EL (cell line): ENCODE results near the gene AZU1.
"Not testable (repeated sequence)": the region's sequence is repeated elsewhere in the genome, so short reads cannot be mapped to it uniquely, and the experiment has no call there.

ENCODE experiments used
- DNase-seq: peaks from one replicate; pipeline ENCODE4 v3.0.0-alpha.2; 2016

AZU1 gene

DNA sequence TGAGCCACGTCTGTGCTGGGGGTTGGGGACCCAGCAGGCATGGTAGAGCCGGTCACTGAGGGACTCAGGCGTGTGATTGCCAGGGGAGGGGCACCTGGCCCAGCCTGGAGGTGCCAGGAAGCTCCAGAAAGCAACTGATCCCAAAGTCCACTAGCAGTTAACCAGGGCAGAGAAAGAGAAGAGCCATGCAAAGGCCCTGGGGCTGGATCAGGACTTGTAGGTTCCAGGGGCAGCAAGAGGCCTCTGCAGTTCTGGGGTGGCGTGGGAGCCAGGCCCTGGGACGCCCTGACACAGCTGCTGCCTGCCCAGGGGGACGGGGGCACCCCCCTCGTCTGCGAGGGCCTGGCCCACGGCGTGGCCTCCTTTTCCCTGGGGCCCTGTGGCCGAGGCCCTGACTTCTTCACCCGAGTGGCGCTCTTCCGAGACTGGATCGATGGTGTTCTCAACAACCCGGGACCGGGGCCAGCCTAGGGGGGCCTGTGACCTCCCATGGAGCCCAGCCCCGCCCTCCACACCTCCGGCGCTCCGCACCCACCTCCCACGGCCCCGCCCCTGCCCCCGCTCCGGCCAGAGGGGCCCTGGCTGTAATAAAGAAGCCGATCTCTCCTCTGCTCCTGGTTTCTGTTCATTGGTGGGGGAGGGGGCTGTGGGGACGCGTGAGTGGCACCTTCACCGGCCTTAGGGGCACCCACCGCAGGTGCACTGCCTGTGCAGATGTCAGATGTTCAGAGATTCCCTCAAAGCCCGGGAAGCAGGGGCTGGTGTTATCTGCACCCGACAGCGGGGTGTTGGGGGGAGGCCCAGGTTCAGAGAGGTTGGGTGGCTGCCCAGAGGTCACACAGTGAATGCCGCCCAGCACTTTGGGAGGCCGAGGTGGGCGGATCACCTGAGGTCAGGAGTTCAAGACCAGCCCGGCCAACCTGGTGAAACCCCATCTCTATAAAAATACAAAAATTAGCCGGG is 4.1 kb downstream of the AZU1 start:
- DNase-seq, result no peak

DNA sequence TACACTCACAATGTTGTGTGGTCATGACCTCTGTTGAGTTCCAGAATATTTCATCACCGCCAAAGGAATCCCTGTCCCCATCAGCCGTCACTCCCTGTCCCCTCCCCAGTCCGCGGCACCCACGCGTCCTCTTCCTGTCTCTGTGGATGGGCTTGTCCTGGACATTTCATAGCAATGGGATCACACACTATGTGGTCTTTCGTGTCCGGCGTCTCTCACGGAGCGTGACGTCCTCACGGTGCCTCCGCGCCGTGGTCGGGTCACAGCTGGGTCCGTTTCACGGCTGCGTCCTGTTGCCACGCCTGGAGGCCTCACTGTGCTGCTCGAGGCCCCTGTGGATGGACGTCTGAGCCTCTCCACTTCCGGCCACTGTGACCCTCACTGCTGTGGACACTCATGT is 6.6 kb downstream of the AZU1 start:
- no peak for DNase-seq

DNA sequence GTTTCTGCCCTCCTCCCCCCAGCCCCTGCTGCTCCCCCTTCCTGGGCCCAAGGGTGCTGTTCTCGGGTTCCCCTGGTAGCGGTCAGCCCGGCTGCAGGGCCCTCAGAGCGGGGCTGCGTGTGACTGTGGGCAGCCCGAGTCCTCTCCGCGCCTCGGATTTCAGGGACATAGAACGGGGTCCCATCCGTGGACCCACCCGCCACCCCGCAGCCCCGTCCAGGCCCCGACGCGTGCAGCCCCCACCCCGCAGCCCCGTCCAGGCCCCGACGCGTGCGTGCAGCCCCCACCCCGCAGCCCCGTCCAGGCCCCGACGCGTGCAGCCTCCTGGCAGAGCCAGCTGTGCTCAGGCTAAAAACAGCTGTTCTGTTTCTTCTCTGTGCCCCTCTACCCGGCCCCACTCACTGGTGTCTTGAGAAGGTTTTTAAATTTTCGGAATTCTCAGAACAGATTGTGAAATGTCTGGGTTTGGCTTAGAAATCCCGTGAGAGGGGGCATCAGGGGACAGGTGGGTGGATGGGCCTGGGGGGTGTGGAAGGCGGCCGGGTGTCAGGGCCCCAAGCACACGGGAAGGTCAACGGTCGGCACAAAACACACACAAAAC is 7.7 kb downstream of the AZU1 start:
- DNase-seq, result no peak

GRCh38 chr19:840519-841206 is 13.0 kb downstream of the AZU1 start, which contains the start of gene PRTN3:
TSS of gene PRTN3 (plus strand) at chr19:840999. CDS start at chr19:841009, 10 bp downstream.
- DNase-seq, result no peak

DNA sequence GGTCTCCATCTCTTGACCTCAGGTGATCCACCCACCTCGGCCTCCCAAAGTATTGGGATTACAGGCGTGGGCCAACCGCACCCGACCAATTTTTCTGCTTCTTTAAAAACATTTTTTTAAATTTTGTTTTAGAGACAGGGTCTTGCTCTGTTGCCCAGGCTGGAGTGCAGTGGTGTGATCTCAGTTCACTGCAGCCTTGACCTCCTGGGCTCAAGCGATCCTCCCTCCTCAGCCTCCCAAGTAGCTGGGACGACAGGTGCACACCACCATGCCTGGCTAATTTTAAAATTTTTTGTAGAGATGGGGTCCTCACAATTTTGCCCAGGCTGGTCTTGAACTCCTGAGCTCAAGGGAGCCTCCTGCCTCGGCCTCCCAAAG is 15.2 kb downstream of the AZU1 start:
- DNase-seq, result not testable (repeated sequence)

DNA sequence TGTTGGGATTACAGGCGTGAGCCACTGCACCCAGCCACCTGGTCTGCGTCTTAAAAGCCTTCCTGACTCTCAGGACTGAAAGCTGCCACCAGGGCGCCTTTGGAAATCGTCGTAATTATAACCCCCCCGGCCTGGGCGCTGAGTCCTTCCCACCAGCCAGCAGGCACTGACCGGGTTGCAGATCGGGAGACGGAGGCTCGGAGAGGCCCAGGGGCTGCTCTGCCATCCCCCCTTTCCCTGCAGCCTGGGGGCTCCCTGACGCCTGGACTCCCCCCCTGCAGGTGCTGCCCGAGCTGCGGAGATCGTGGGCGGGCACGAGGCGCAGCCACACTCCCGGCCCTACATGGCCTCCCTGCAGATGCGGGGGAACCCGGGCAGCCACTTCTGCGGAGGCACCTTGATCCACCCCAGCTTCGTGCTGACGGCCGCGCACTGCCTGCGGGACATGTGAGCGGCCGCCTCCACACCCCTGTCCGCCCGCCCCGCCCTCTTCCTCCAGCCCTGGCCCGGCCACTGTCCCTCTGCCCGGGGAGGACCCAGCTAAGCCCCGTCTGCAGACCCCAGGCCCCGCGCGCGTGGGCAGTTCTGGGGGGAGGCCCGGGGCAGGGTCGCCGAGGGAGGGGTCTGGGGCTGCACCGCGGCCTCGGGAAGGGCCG is 15.7 kb downstream of the AZU1 start:
- no peak for DNase-seq

DNA sequence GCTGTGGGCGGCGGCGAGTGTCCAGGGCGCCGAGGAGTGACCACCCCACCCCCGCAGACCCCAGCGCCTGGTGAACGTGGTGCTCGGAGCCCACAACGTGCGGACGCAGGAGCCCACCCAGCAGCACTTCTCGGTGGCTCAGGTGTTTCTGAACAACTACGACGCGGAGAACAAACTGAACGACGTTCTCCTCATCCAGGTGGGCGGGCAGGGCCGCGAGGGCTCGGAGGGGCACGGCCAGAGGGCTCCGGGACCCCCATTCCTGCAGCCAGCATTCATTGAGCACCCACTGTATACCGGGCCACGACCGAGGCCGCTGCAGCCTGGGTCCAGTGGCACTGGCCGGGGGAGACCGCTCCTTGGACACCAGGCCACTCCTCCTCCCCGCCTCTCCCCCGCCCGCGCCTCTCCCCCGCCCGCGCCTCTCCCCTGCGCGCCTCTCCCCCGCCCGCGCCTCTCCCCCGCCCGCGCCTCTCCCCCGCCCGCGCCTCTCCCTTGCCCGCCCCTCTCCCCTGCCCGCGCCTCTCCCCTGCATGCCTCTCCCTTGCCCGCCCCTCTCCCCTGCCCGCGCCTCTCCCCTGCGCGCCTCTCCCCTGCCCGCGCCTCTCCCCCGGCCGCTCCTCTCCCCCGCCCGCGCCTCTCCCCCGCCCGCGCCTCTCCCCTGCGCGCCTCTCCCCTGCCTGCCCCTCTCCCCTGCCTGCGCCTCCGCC is 16.4 kb downstream of the AZU1 start:
- DNase-seq, result no peak

DNA sequence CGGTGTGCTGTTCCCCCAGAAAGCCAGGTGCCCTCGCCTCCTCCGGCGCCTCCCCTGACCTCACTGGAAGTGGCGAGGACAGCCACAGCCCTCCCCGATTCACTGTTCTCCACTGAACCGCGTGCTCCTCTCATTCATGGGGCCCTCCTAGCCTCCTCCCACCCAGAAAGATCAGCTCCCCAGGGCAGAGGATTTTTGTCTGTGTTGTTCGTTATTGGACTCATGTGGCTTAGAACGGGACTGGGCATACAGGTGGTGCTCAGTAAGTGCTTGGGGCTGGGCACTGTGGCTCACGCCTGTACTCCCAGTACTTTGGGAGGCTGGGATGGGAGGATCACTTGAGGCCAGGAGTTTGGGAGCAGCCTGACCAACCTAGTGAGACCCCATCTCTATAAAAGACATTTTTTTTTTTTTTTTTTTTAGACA is 16.9 kb downstream of the AZU1 start:
- DNase-seq, result no peak

DNA sequence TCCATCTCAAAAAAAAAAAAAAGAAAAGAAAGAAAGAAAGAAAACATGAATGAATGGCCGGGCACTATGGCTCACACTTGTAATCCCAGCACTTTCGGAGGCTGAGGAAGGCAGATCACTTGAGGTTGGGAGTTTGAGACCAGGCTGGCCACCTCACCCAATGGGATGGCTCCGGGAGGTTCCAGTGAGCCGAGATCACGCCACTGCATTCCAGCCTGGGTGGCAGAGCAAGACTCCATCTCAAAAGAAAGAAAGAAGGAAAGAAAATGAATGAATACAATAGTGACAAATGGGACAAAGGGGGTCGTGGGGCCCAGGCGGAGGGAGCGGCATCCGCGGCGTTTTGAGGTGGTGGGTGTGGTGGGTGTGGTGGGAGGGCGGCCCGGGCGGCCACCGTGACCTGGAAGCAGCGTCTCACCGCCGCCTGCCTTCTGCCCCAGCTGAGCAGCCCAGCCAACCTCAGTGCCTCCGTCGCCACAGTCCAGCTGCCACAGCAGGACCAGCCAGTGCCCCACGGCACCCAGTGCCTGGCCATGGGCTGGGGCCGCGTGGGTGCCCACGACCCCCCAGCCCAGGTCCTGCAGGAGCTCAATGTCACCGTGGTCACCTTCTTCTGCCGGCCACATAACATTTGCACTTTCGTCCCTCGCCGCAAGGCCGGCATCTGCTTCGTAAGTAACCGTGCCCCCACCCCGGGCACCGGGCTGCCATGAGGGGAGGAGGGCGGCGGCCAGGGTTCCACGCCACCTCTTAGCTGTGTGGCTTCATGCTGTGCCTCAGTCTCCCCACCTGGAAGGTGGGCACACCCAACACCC is 18.3 kb downstream of the AZU1 start:
- DNase-seq, result no peak

DNA sequence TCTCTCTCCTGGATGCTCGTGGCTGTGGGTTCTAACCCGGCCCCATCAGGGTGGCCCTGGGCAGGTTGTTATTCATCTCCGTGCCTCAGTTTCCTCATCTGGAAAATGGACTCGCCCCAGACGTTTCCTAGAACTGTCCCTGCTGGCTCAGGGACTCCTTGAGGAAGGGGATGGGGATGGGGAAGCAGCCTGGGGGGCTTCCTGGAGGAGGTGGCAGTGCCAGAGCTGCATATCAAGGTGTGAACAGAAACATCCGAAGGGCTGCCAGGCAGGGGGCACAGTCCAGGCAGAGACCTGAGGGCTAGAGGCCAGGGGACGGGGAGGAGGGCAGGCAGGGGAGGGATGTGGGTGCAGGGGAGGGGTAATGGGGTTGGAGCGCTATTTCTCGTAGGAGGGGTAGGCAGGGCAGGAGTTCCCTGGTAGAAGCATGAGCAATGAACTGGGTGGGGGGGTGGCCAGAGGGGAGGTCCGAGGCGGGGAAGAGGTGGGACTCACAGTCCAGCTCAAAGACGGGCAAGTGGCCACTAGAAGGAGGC is 20.8 kb downstream of the AZU1 start:
- DNase-seq, result no peak

DNA sequence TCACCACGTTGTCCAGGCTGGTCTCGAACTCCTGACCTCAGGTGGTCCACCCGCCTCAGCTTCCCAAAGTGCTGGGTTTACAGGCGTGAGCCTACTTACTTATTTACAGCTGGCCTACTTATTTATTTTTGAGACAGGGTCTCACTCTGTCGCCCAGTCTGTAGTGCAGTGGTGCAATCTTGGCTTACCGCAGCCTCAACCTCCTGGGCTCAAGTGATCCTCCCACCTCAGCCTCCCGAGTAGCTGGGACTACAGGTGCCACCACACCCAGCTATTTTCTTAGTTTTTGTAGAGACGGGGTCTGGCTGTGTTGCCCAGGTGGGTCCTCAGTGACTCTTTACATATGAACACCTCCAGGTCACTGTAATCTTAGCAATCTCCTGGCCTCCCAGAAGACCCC is 21.6 kb downstream of the AZU1 start:
- not testable (repeated sequence) for DNase-seq

DNA sequence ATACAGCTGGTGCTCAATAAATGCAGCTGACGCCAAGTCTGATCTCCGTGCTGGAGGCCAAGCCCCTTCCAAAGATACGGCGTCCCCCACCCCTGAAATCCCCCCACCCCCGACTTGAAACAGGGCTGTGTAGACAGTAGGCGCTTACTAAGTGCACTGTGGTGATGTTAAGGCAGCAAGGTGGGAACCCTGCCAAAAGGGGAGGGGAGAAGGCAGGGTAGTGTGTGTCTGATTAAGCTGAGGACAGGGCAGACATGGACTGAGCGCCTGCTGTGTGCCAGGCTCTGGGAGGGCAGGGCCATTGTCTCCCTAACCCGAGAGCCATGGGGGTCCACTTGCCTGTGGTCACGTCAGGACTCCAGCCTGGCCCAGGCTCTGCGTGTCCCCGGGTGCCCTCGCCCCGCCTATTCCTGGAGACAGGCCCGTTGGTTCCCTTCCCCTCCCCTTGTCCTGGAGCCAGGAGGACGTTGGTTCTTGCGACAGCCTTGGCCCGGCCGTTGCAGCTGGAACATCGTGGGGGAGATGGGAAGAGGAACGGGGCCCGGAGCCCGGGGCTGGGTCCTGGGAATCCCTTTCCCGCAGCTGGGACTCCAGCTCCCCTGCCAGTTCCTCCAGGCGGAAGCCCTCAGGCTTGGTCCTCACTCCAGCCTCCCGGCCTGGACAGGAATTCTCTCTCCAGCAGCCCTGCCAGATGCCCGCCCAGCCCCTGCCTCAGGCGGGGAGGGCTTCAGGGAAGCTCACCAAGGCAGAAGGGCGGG is 22.8 kb downstream of the AZU1 start:
- DNase-seq, result peak; percentile 84

DNA sequence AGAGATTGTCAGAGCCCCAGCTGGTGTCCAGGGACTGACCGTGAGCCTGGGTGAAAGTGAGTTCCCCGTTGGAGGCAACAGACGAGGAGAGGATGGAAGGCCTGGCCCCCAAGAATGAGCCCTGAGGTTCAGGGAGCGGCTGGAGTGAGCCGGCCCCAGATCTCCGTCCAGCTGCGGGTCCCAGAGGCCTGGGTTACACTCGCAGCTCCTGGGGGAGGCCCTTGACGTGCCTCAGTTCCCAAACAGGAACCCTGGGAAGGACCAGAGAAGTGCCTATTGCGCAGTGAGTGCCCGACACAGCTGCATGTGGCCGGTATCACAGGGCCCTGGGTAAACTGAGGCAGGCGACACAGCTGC is 23.3 kb downstream of the AZU1 start:
- no peak for DNase-seq

GRCh38 chr19:852136-853013 is 24.7 kb downstream of the AZU1 start, which contains the start of gene ELANE:
TSS of gene ELANE (plus strand) at chr19:852303. CDS start at chr19:852329, 26 bp downstream.
- no peak for DNase-seq

GRCh38 chr19:853014-853585 is 25.5 kb downstream of the AZU1 start:
- DNase-seq, result no peak

GRCh38 chr19:853614-854220 is 26.1 kb downstream of the AZU1 start:
- not testable (repeated sequence) for DNase-seq

DNA sequence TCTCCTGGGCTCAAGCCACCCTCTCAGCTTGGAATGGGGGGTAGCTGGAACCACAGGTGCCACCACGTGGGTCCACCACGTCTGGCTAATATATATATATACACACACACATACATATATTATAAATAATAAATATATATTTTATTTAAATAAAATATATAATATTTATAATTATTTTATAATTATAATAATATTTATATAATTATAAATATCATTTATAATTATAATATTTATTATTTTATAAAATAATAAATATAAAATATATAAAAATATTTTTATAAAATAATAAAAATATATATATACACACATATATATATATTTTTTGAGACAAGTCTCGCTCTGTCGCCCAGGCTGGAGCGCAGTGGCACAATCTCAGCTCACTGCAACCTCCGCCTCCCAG is 26.9 kb downstream of the AZU1 start:
- DNase-seq, result no peak

- DNase-seq, result no peak
These were observed 27.5 kb downstream of the AZU1 start for GRCh38 chr19:855142-855541.
